Measurements from ENCODE around the gene C6orf15.
"Not testable (repeated sequence)": the region's sequence is repeated elsewhere in the genome, so short reads cannot be mapped to it uniquely, and the experiment has no call there.

C6orf15 gene

GRCh38 chr6:31068669-31069340 lies 43.6 kb downstream of the C6orf15 start:
- no peak overlapping the region for H3K4me3 ChIP-seq (ENCODE audit: low read length)
- TF ChIP-seq CTCF (IDR thresholded peaks at IDR 0.05; ENCODE audit: insufficient read depth, low read depth, low read length, missing control alignments) = peak; percentile 96
- peak; percentile 83 for DNase-seq (ENCODE audit: low read depth)

GRCh38 chr6:31067891-31068668 lies 44.3 kb downstream of the C6orf15 start:
- not testable (repeated sequence) for DNase-seq (ENCODE audit: low read depth); H3K4me3 ChIP-seq (ENCODE audit: low read length)

DNA sequence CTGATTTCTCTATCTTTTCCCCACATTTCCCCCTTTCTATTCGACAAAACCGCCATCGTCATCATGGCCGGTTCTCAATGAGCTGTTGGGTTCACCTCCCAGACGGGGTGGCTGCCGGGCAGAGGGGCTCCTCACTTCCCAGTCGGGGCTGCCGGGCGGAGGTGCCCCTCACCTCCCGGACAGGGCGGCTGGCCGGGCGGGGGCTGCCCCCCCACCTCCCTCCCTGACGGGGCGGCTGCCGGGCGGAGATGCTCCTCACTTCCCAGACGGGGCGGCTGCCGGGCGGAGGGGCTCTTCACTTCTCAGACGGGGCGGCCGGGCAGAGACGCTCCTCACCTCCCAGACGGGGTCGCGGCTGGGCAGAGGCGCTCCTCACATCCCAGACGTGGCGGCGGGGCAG lies 45.3 kb downstream of the C6orf15 start:
- H3K4me3 ChIP-seq (ENCODE audit: low read length); DNase-seq (ENCODE audit: low read depth): not testable (repeated sequence)

- no peak for TF ChIP-seq CTCF (IDR thresholded peaks at IDR 0.05; ENCODE audit: insufficient read depth, low read depth, low read length, missing control alignments)
- DNase-seq (ENCODE audit: low read depth) = no peak
- H3K4me3 ChIP-seq (ENCODE audit: low read length) = no peak overlapping the region
Measured at GRCh38 chr6:31065556-31065955, 46.8 kb downstream of the C6orf15 start.

DNA sequence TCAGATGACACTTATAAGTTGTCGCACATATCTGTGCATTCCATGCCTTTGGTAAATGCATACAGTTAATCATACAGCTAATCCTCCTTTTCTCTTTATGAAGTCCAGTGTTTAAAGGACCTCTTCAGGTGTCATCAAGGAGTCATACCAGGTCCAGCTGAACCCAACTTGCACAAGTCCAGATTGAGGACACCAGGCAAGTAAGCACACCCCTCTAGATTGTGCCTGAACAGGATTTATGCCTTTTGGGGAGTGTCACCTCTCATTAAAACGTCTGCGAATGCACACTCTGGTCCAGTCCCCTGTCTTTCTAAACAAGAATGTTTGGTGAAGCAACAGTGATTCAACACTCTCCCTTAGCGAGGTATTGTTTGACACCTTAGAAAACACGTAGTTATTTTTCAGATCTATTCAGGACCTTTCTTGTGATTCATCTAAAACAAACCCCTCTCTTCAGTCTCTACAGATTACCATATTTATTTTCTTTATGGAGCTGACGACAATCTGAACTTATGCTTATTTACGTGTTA lies 48.4 kb downstream of the C6orf15 start:
- DNase-seq (ENCODE audit: low read depth) = peak; percentile 64
- H3K4me3 ChIP-seq (ENCODE audit: low read length) = no peak overlapping the region
- no peak for TF ChIP-seq CTCF (IDR thresholded peaks at IDR 0.05; ENCODE audit: insufficient read depth, low read depth, low read length, missing control alignments)

Measured in epithelial cell of esophagus (primary cell).